Measurements from ENCODE around the gene KNSTRN. TPM values are rescaled to one million over a fixed set of nuclear protein-coding genes. Genes with fewer than 3 reads are reported as not detected.
A peak's percentile ranks its signal among the peaks of the same experiment; 100 is the strongest.

KNSTRN gene
- total and polyA plus RNA-seq, 4 experiments from 2014 or later, result 1.0 to 8.8 (median 4.6) TPM

- Histone ChIP-seq H3K27ac (ENCODE audit: low read depth, low read length) (no peak overlapping the region), H3K36me3 (ENCODE audit: insufficient read depth, low read length) (no peaks in the 10 kb centered on the region), H3K4me3 (ENCODE audit: low read length in 2 of 2) (peak overlapping the region in 1 of 2 donors; percentile 5), H3K27me3 (ENCODE audit: insufficient read depth, low read length) (no peaks in the 10 kb centered on the region), H3K4me1 (ENCODE audit: insufficient read depth, low read length) (peaks cover 14% of the 10 kb centered on the region), H3K9me3 (ENCODE audit: control insufficient read depth in 1 of 2, low read length in 2 of 2) (no peaks in the 10 kb centered on the region)
- H3K27ac Mint-ChIP-seq, result peak overlapping the region in 6 of 7 donors; percentile 5 to 88 (median 52)
- no peaks in the 10 kb centered on the region for H3K27me3 Mint-ChIP-seq
- H3K36me3 Mint-ChIP-seq, result peaks cover 6 to 9% of the 10 kb centered on the region in 2 donors
- no peak for DNase-seq
- no peaks in the 10 kb centered on the region for H3K9me3 Mint-ChIP-seq
- ChIA-PET POLR2A (ENCODE audit: partially characterized antibody) (interaction anchor here (0.7 to 2.3 kb wide), 6 partner anchors 9 to 171 kb away, joined by 3 to 10 read pairs (median 3); partner anchors contain the start of genes DISP2, IVD and RPUSD2), CTCF (ENCODE audit: partially characterized antibody) (interaction anchor here (0.8 to 3.5 kb wide), 10 partner anchors 9 to 119 kb away, joined by 3 to 15 read pairs (median 8); no protein-coding TSS in a partner anchor)
- intact Hi-C loops (cut with micrococcal nuclease), result no loop called here
- peak overlapping the region in 7 of 8 donors; percentile 52 to 83 (median 70) for H3K4me3 Mint-ChIP-seq
- peaks cover 9 to 25% (median 14%) of the 10 kb centered on the region in 4 donors for H3K4me1 Mint-ChIP-seq
Observed at GRCh38 chr15:40397688-40398412, 15.3 kb downstream of the KNSTRN start.

- Mint-ChIP-seq H3K27me3 (no peaks in the 10 kb centered on the region), H3K27ac (peak overlapping the region in 6 of 7 donors; percentile 5 to 88 (median 50)), H3K4me3 (peak overlapping the region; percentile 37 to 83 (median 66)), H3K36me3 (peaks cover 3 to 4% of the 10 kb centered on the region in 2 donors), H3K4me1 (peaks cover 9 to 26% (median 14%) of the 10 kb centered on the region in 4 donors), H3K9me3 (no peaks in the 10 kb centered on the region)
- Histone ChIP-seq H3K4me3 (ENCODE audit: low read length in 2 of 2) (peak overlapping the region in 1 of 2 donors; percentile 5), H3K27me3 (ENCODE audit: insufficient read depth, low read length) (no peaks in the 10 kb centered on the region), H3K9me3 (ENCODE audit: control insufficient read depth in 1 of 2, low read length in 2 of 2) (no peaks in the 10 kb centered on the region), H3K27ac (ENCODE audit: low read depth, low read length) (no peak overlapping the region), H3K36me3 (ENCODE audit: insufficient read depth, low read length) (no peaks in the 10 kb centered on the region), H3K4me1 (ENCODE audit: insufficient read depth, low read length) (peaks cover 14% of the 10 kb centered on the region)
- POLR2A ChIA-PET (ENCODE audit: partially characterized antibody), result interaction anchor here (0.7 to 2.3 kb wide), 5 partner anchors 8 to 171 kb away, joined by 3 to 10 read pairs (median 3); partner anchors contain the start of genes DISP2, IVD and RPUSD2
- no peak for DNase-seq
- intact Hi-C loops (cut with micrococcal nuclease), result no loop called here
- CTCF ChIA-PET (ENCODE audit: partially characterized antibody), result interaction anchor here (1.2 to 3.5 kb wide), 9 partner anchors 9 to 119 kb away, joined by 3 to 15 read pairs (median 8); no protein-coding TSS in a partner anchor
Observed at GRCh38 chr15:40398413-40398873, 15.9 kb downstream of the KNSTRN start.

GRCh38 chr15:40399370-40399769 lies 16.8 kb downstream of the KNSTRN start:
- H3K4me3 ChIP-seq (ENCODE audit: low read length in 2 of 2), result no peak overlapping the region
- H3K27ac ChIP-seq (ENCODE audit: low read depth, low read length), result no peak overlapping the region
- CTCF ChIA-PET (ENCODE audit: partially characterized antibody), result interaction anchor here (0.7 to 3.5 kb wide), 7 partner anchors 10 to 120 kb away, joined by 3 to 15 read pairs (median 12); no protein-coding TSS in a partner anchor
- H3K9me3 ChIP-seq (ENCODE audit: control insufficient read depth in 1 of 2, low read length in 2 of 2), result no peaks in the 10 kb centered on the region
- POLR2A ChIA-PET (ENCODE audit: partially characterized antibody), result interaction anchor here (1.1 kb wide), 1 partner anchor 42 kb away, joined by 3 read pairs; the partner anchor contains the start of gene DISP2
- peaks cover 14% of the 10 kb centered on the region for H3K4me1 ChIP-seq (ENCODE audit: insufficient read depth, low read length)
- Mint-ChIP-seq H3K36me3 (no peaks in the 10 kb centered on the region), H3K4me3 (no peak overlapping the region), H3K9me3 (no peaks in the 10 kb centered on the region), H3K27ac (no peak overlapping the region), H3K4me1 (peaks cover 13 to 30% (median 20%) of the 10 kb centered on the region in 4 donors), H3K27me3 (no peaks in the 10 kb centered on the region)
- H3K36me3 ChIP-seq (ENCODE audit: insufficient read depth, low read length), result no peaks in the 10 kb centered on the region
- intact Hi-C loops (cut with micrococcal nuclease), result no loop called here
- DNase-seq, result no peak
- H3K27me3 ChIP-seq (ENCODE audit: insufficient read depth, low read length), result no peaks in the 10 kb centered on the region

GRCh38 chr15:40405501-40406381 lies 23.2 kb downstream of the KNSTRN start, which contains the start of gene IVD:
TSS of gene IVD (plus strand) at chr15:40405795. CDS start at chr15:40405828, 33 bp downstream.
- H3K9me3 Mint-ChIP-seq, result no peaks in the 10 kb centered on the region
- intact Hi-C loops (cut with micrococcal nuclease), result loop anchor here (1.0 to 5.0 kb wide), 3 partner anchors 23 to 38 kb away; partner anchors contain the start of genes BAHD1 and KNSTRN

GRCh38 chr15:40407330-40407990 lies 24.9 kb downstream of the KNSTRN start:
- peaks cover 26 to 43% of the 10 kb centered on the region in 2 donors for H3K36me3 Mint-ChIP-seq
- peaks cover 10% of the 10 kb centered on the region for H3K36me3 ChIP-seq (ENCODE audit: insufficient read depth, low read length)
- no peak overlapping the region for H3K27ac ChIP-seq (ENCODE audit: low read depth, low read length)
- peak overlapping the region in 6 of 7 donors; percentile 11 to 81 (median 38) for H3K27ac Mint-ChIP-seq
- no peaks in the 10 kb centered on the region for H3K9me3 ChIP-seq (ENCODE audit: control insufficient read depth in 1 of 2, low read length in 2 of 2)
- H3K4me3 Mint-ChIP-seq, result peak overlapping the region in 7 of 8 donors; percentile 4 to 57 (median 40)
- POLR2A ChIA-PET (ENCODE audit: partially characterized antibody), result interaction anchor here (1.4 to 2.6 kb wide), 2 partner anchors 10 to 18 kb away, joined by 3 to 10 read pairs; no protein-coding TSS in a partner anchor
- H3K9me3 Mint-ChIP-seq, result no peaks in the 10 kb centered on the region
- no peak for DNase-seq
- peaks cover 25% of the 10 kb centered on the region for H3K4me1 ChIP-seq (ENCODE audit: insufficient read depth, low read length)
- H3K27me3 Mint-ChIP-seq, result no peaks in the 10 kb centered on the region
- CTCF ChIA-PET (ENCODE audit: partially characterized antibody), result interaction anchor here (0.9 to 3.4 kb wide), 6 partner anchors 8 to 190 kb away, joined by 3 to 17 read pairs (median 6); partner anchors contain the start of gene INAFM2
- no peaks in the 10 kb centered on the region for H3K27me3 ChIP-seq (ENCODE audit: insufficient read depth, low read length)
- H3K4me3 ChIP-seq (ENCODE audit: low read length in 2 of 2), result no peak overlapping the region
- H3K4me1 Mint-ChIP-seq, result peaks cover 27 to 35% (median 30%) of the 10 kb centered on the region in 4 donors
- intact Hi-C loops (cut with micrococcal nuclease), result loop anchor here (5.0 kb wide), 1 partner anchor 40 kb away; no protein-coding TSS in a partner anchor

More at GRCh38 chr15:40405501-40406381, 23.2 kb downstream of the KNSTRN start, which contains the start of gene IVD:
- H3K4me1 Mint-ChIP-seq, result peaks cover 24 to 35% (median 30%) of the 10 kb centered on the region in 4 donors
- peaks cover 25% of the 10 kb centered on the region for H3K4me1 ChIP-seq (ENCODE audit: insufficient read depth, low read length)
- H3K36me3 ChIP-seq (ENCODE audit: insufficient read depth, low read length), result no peaks in the 10 kb centered on the region
- H3K9me3 ChIP-seq (ENCODE audit: control insufficient read depth in 1 of 2, low read length in 2 of 2), result no peaks in the 10 kb centered on the region
- peaks cover 11 to 25% of the 10 kb centered on the region in 2 donors for H3K36me3 Mint-ChIP-seq
- POLR2A ChIA-PET (ENCODE audit: partially characterized antibody), result interaction anchor here (0.8 to 2.6 kb wide), 12 partner anchors 8 to 826 kb away, joined by 3 to 25 read pairs (median 5); partner anchors contain the start of genes CHP1, KNSTRN and PLCB2
- no peaks in the 10 kb centered on the region for H3K27me3 ChIP-seq (ENCODE audit: insufficient read depth, low read length)
- peak within 1 kb of the TSS; percentile 61 for H3K27ac ChIP-seq (ENCODE audit: low read depth, low read length)
- DNase-seq, result peak; percentile 78 to 82 (median 80)
- CTCF ChIA-PET (ENCODE audit: partially characterized antibody), result interaction anchor here (1.2 to 3.4 kb wide), 7 partner anchors 10 to 132 kb away, joined by 3 to 17 read pairs (median 8); partner anchors contain the start of gene PLCB2
- H3K27me3 Mint-ChIP-seq, result no peaks in the 10 kb centered on the region
- H3K4me3 ChIP-seq (ENCODE audit: low read length in 2 of 2), result peak within 1 kb of the TSS; percentile 42 to 63
- peak within 1 kb of the TSS; percentile 62 to 92 (median 86) for H3K27ac Mint-ChIP-seq
- H3K4me3 Mint-ChIP-seq, result peak within 1 kb of the TSS; percentile 82 to 98 (median 90)

- Mint-ChIP-seq H3K36me3 (peaks cover 37 to 51% of the 10 kb centered on the region in 2 donors), H3K4me3 (no peak overlapping the region), H3K27ac (peak overlapping the region in 1 of 7 donors; percentile 71), H3K4me1 (peaks cover 22 to 28% (median 26%) of the 10 kb centered on the region in 4 donors), H3K9me3 (no peaks in the 10 kb centered on the region), H3K27me3 (no peaks in the 10 kb centered on the region)
- ChIA-PET CTCF (ENCODE audit: partially characterized antibody) (no interaction called here), POLR2A (ENCODE audit: partially characterized antibody) (no interaction called here)
- H3K4me1 ChIP-seq (ENCODE audit: insufficient read depth, low read length), result peaks cover 25% of the 10 kb centered on the region
- H3K4me3 ChIP-seq (ENCODE audit: low read length in 2 of 2), result no peak overlapping the region
- no peak overlapping the region for H3K27ac ChIP-seq (ENCODE audit: low read depth, low read length)
- no peaks in the 10 kb centered on the region for H3K9me3 ChIP-seq (ENCODE audit: control insufficient read depth in 1 of 2, low read length in 2 of 2)
- H3K36me3 ChIP-seq (ENCODE audit: insufficient read depth, low read length), result peaks cover 20% of the 10 kb centered on the region
- intact Hi-C loops (cut with micrococcal nuclease), result loop anchor here (5.0 kb wide), 1 partner anchor 42 kb away; no protein-coding TSS in a partner anchor
- no peaks in the 10 kb centered on the region for H3K27me3 ChIP-seq (ENCODE audit: insufficient read depth, low read length)
- no peak for DNase-seq
Observed at GRCh38 chr15:40409366-40409765, 26.8 kb downstream of the KNSTRN start.

Data from CD4-positive, alpha-beta memory T cell (primary cell).